ENCODE data around the gene ABHD14A.

- TF ChIP-seq GATA3 (IDR thresholded peaks at IDR 0.05; ENCODE audit: low read depth, low read length): no peak
- no peak for TF ChIP-seq GATA2 (IDR thresholded peaks at IDR 0.05; ENCODE audit: low read depth, low read length)
Observed at GRCh38 chr3:51998774-51999173, 23.9 kb downstream of the ABHD14A start.
